BE2C (cell line): ENCODE results near the gene LMAN2L.

ENCODE experiments used
- DNase-seq: peaks from one replicate; pipeline ENCODE4 v3.0.0-alpha.2; 2020
- H3K27me3 ChIP-seq: fragments of 250-450 bp; sonication (Bioruptor Pico); 2 replicates; pipeline ENCODE4 v1.5.1; 2020; ENCODE audit warnings: mild to moderate bottlenecking
- H3K36me3 ChIP-seq: fragments of 250-450 bp; sonication (Bioruptor Pico); 2 replicates; pipeline ENCODE4 v1.5.1; 2020; ENCODE audit warnings: mild to moderate bottlenecking
- H3K4me1 ChIP-seq: fragments of 250-450 bp; sonication (Bioruptor Pico); 2 replicates; pipeline ENCODE4 v1.5.1; 2020
- H3K4me3 ChIP-seq: 2 replicates; pipeline ENCODE4 v1.5.1; 2011; ENCODE audit warnings: low read depth, low read length
- H3K9me3 ChIP-seq: fragments of 250-450 bp; sonication (Bioruptor Pico); 2 replicates; pipeline ENCODE4 v1.5.1; 2020
- CTCF ChIP-seq: IDR thresholded peaks from 2 replicates; pipeline ENCODE4 v1.5.1; 2012; ENCODE audit warnings: mild to moderate bottlenecking, low read depth, low read length

Gene LMAN2L

GRCh38 chr2:96665083-96665569 is 74.7 kb downstream of the LMAN2L start:
- no peak for DNase-seq

DNA sequence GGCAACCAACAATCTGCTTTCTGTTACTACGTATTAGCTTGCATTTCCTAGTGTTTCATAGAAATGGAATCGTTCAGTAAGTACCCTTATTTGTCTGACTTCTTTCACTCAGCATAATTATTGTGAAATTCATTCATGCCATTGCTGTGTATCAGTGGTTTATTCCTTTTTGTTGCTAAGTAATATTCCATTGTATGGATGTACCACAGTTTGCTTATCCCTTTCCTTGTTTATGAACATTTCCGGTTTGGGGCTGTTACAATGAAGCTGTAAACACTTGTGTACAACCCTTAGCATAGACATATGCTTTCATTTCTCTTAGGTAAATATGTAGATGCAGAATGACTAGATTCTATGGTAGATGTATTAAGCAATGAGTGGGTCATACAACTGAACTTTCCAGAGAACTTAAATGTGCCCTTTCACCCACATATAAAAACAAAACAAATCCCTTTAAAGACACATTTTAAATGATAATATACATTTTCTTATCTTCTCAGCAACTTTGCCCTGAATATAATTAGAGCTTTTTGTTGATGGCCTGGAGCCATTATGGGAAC is 75.4 kb downstream of the LMAN2L start:
- no peak overlapping the region for H3K4me3 ChIP-seq
- no peak for DNase-seq
- H3K36me3 ChIP-seq = no peaks in the 10 kb centered on the region
- no peak for TF ChIP-seq CTCF
- H3K27me3 ChIP-seq = no peaks in the 10 kb centered on the region
- H3K4me1 ChIP-seq = no peaks in the 10 kb centered on the region
- H3K9me3 ChIP-seq = no peaks in the 10 kb centered on the region

More at GRCh38 chr2:96665083-96665569, 74.7 kb downstream of the LMAN2L start:
- H3K36me3 ChIP-seq = no peaks in the 10 kb centered on the region
- TF ChIP-seq CTCF = no peak
- H3K4me1 ChIP-seq = no peaks in the 10 kb centered on the region
- H3K27me3 ChIP-seq = no peaks in the 10 kb centered on the region
- H3K4me3 ChIP-seq = no peak overlapping the region
- H3K9me3 ChIP-seq = no peaks in the 10 kb centered on the region

- no peaks in the 10 kb centered on the region for H3K9me3 ChIP-seq
- TF ChIP-seq CTCF = no peak
These were observed 76.0 kb downstream of the LMAN2L start for GRCh38 chr2:96663829-96664228.

DNA sequence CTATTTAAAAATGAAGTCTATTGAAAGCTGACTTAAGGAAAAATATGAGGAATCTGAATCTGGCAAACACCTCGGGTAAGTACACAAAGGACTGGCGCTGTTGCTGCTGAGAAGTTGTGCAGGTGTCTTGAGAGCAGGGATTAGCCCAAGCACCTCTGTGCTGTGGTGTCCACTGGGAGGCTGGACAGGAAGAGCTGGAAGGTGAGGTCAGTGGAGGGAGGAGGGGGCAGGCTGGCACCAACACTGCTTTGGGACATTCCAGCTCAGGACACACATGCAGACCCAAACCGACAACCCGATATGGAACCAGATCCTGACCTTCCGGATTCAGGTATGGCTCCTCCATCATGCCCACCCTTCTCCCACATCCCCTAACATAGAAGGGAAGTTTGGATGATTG is 76.7 kb downstream of the LMAN2L start:
- Histone ChIP-seq H3K27me3 (no peaks in the 10 kb centered on the region), H3K36me3 (no peaks in the 10 kb centered on the region), H3K9me3 (no peaks in the 10 kb centered on the region), H3K4me3 (no peak overlapping the region), H3K4me1 (no peaks in the 10 kb centered on the region)
- no peak for DNase-seq
- TF ChIP-seq CTCF = no peak

More at GRCh38 chr2:96663829-96664228, 76.0 kb downstream of the LMAN2L start:
- H3K36me3 ChIP-seq = no peaks in the 10 kb centered on the region
- H3K4me1 ChIP-seq = no peaks in the 10 kb centered on the region
- no peak overlapping the region for H3K4me3 ChIP-seq
- H3K27me3 ChIP-seq = no peaks in the 10 kb centered on the region
- no peak for DNase-seq

DNA sequence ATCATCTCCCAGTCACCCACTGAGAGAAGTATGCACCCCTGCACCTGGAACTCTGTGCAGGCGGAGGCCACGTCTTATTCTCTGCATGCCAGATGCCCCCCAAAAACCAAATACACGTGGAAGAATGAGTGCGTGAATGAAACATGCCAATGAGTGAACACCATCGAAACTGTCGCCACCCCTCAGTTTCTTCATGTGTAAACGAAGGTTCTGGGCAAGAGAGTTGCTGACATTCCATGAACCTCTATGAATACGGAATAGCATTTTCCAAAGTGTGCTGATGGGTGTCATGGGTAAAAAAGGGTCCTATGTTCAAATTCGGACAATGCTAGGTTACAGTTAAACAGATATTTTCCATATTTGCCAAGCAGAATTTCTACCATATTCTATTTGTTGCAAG is 77.5 kb downstream of the LMAN2L start:
- no peaks in the 10 kb centered on the region for H3K9me3 ChIP-seq
- no peaks in the 10 kb centered on the region for H3K36me3 ChIP-seq
- H3K4me1 ChIP-seq = no peaks in the 10 kb centered on the region
- H3K4me3 ChIP-seq = no peak overlapping the region
- no peaks in the 10 kb centered on the region for H3K27me3 ChIP-seq
- no peak for DNase-seq
- TF ChIP-seq CTCF = no peak

GRCh38 chr2:96661324-96661723 is 78.5 kb downstream of the LMAN2L start:
- no peaks in the 10 kb centered on the region for H3K27me3 ChIP-seq
- no peak for DNase-seq
- H3K9me3 ChIP-seq = no peaks in the 10 kb centered on the region
- H3K4me1 ChIP-seq = no peaks in the 10 kb centered on the region
- no peaks in the 10 kb centered on the region for H3K36me3 ChIP-seq
- H3K4me3 ChIP-seq = no peak overlapping the region
- TF ChIP-seq CTCF = no peak
